ENCODE measurements around the gene DCHS2.
"Not testable (repeated sequence)": the region's sequence is repeated elsewhere in the genome, so short reads cannot be mapped to it uniquely, and the experiment has no call there.

Gene DCHS2

DNA sequence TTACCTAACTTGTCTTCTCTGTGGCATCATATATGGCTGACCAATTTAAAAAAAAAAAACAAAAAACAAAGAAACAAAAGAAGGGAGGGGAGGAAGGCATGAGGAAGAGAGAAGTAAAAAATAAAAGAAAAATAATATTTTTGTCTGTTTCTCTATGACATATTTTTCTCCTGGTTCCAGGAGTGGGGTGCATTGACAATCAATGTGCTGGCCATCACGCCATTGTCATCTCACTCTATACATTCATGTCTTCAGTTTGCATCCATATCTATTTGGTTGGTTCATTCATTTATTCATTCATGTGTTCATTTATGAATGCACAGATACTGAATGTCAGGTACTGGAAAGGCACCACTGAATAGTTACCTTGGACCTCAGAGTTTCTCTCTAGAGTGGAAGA lies 183.4 kb downstream of the DCHS2 start:
- DNase-seq, result no peak

DNA sequence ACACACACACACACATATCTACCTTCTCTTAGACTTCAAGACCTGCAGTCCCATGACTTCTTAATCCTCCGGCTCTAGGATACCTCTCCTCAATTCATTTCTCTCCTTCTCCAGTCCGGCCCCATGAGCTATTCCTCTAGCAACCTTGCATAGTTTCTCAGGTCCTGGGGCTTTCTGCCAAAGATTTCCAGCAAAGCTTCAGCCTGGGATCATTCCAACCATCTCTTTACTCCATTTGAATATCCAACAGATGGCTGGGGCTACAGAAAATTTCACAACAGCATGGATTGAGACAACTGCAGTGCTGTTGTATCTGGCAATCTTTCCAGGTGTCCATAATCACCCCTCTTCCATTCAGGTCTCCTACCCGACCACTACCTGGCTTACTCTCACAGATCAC lies 184.1 kb downstream of the DCHS2 start:
- no peak for DNase-seq

DNA sequence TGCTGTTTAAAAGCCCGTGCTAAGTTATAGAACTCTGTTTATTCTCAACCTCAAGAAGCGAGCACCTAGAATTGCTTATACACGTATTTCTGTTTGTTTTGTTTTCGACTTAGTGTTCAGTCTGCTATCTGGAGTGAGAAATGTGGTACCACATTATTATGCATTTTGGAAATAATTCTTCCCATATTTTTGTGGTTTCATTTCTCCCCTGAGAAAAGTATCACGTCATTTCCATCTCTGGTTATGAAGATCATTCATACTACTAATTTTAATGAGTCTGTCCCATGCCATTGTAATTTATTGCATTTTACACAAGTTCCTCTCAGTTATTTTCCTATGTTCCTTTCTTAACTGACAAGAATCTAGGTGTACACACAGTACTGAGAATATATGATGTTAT lies 186.0 kb downstream of the DCHS2 start:
- DNase-seq, result no peak

DNA sequence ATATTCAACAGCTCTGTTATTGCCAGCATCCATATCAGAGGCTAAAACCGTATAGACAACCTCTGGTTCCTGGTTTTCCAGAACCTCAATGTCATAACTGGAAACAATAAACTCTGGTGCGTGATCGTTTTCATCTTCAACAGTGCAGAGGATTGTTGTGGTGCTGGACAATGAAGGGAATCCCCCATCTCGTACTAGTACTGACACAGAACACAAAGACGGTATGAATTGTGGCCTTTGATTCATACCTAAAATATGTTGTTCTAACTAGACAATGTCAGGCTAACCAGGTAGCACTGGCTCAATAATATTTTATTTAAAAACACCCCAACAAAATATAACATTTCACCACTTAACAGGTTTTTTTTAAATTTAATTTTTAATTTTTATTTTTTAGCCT lies 186.9 kb downstream of the DCHS2 start:
- no peak for DNase-seq

DNA sequence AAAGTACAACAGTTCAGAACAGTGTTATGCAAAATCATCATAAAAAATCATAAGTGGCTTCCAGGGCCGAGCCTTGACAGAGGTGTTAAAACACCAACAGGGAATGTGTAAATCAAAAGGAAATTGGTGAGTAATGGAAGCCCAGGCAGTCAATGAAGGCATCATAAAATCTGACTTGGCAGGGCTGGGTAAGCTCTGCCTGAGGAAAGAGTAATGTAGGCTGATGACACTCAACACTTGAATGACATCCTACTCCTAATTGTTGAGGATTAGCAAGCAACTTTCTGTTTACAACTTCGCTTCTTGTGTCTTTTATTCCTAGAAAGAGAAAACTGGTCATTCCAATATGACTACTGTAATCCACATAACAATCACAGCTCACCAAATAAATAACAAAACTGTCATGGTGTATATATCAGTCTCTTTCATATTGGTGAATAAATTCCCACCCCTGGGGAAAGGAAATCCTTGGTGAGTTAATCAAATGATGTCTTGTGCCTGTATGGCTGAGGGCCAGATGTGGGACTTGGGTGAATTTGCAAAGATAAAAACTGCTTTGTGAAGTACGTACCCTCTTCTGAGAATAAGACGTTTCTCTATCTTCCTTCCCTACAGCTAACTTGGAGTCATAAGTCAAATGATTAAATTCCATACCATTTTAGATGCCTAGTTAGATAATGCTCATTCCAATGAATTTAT lies 196.8 kb downstream of the DCHS2 start:
- no peak for DNase-seq

DNA sequence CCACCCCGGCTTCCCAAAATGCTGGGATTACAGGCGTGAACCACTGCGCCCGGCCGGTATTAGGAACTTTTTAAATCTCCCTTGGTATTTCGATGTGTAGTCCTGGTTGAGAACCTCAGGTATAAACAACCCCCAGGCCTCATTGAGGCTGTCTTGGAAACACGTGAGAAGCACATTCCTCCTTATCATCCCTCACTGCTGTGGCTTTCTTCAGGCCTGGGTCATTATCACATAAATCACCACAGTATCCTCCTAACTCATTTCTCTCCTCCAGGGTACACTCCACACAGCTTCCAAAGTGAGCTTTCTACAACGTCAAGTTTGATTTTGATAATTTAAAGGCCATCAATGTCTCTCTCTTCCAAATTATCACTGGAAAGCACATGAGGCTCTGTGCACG lies 198.2 kb downstream of the DCHS2 start:
- no peak for DNase-seq

DNA sequence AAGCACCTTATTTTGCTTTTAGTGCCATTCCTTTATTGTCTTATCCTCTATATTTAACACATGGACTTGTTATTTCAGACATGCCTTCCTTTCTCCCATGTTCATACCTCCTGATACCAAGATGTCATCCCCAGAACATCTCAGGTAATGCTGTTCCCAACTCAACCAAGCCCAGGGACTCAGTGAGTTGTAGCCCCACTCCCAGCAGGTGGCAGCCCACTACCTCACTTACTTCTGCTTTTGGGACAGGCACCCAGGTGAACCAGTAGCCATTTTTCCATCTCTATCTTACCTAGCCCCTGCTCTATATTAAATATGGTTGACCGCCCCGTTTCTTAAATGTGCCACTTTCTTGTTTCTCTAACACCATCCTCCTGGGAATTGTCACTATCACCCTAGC lies 199.0 kb downstream of the DCHS2 start:
- DNase-seq, result no peak

DNA sequence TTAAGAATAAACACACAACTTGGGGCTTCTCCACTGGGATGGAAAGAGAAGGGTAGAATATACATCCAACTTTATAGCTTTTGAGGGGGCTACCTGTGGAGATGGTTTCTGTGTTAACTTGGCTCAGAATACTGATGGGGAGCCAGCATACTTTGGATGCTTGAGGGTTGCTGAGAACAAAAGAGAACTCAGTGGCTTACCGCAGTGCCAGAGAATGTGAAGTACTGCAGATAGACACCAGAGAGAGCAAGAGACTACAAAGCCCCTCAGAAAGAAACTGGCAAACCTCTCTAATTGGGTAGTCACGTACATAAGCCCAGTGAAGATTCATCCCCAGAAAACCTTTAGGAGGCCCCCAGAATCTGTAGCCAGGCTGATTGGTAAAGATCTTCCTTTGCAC lies 214.4 kb downstream of the DCHS2 start:
- DNase-seq, result no peak

DNA sequence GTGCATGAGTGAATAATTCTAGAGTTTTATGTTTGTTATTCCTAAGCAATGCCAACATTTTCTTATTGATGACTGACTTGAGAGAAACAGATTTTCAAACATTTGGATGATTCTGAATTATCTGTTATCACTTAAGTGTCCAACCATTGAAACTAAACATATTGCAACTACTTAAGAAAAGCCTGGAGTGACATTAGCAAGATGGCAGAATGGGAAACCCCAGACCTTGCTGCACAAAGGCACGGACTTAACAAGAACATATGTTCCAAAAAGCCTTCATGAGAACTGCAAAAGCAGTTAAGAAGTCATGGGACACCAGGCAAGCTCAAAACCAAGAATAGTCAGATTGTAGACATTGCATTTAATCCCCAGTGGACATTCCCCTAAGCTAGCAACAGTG lies 215.1 kb downstream of the DCHS2 start:
- no peak for DNase-seq

DNA sequence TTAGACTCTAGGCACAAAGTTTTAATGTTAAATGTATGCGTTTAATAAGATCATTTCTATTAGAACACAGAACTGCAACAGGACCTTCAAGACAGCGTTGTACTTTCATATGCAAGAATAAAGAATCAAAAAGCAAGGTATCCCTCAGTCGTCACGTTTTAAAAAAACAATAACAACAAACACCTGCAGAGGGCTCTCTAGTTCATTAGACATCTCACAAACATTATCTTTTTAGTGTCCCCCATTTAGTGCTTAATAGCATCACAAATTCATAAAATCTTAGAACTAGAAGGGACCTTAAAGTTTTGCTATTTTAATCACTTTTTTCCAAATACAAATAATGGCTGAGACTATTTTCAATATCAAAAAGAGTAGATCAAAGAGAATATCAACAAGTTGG lies 236.6 kb downstream of the DCHS2 start:
- no peak for DNase-seq

DNA sequence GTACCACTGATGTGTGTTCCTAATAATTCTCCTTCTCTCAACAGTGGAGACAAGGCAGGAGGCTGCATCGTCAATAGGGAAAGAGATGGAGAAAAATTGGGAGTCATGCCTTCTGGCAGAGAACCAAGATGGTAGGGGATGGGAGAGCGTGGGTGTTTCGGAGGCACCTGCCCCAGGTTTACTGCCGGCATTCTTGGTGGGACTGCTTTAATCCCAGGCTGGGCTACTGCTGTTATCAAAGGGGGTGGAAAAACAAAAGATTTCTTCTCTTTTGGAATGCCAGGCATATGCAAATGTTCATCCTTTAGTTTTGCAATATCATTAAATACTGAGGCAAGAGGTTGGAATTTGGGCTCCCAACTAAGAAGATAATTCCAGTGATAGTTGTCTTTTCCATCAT lies 257.0 kb downstream of the DCHS2 start:
- no peak for DNase-seq

DNA sequence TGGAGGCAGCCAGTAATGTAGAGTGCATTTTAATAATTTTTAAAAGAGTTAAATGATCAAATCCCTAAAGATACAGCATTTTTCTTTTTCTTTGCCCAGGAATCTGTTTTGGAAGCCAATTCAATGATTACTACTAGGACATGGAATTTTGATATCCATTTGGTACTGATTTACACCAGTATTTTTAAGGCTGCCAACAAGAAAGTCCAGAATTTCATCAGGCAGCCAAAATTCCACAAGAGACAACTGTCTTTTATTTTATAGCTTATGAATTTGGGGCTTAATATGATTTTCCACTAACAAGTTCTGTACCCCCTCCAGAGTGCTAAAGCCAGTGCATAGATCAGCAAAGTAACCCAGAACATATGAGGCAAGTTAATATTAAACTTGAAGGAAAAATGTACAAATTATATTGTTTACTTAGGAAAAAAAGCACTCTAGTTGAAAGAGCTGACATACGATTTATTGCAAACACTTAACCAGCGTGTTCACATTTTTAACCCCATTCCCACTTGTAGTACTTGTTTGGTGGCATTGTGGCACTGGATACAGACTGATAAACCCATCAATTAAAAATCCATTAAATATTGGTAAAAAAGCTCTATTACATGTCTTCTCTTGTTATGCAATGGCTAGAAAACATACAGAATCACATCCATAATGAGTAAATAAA lies 259.7 kb downstream of the DCHS2 start:
- DNase-seq, result no peak

DNA sequence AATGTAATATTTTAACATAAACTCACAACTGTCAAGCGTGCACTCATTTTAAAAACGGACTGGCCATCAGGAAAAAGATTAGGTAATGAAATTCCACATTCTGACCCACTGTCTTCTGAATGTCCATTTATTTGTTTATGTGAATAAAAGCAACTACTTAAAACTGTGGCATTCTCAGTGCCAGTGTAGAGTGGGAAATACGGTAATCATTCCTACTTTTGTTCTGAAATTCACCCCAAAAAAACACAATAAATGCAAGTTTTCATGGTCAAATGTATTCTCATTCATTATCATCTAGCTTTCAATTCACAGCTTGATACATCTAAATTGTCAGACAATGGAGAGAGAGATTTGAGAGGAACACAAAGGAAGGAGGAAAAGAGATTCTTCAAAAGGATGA lies 260.9 kb downstream of the DCHS2 start:
- DNase-seq, result no peak

DNA sequence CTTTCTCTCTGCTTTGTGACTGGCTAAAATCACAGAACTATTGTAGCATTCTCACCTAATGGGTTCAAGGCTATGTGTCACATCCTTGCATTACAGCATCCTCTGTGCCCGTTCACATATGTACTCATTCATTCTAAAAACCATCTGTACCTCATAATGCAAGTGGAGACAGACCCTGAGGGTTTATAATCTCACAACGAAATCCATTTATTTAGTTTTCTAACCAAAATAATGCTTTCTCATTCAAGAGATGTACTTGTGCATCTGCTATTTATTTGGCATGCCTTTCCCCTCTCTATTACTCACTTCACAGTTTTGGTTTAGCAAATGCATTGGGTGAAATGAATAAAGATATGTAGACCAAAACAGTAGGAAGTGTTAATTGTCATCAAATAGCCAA lies 261.5 kb downstream of the DCHS2 start:
- DNase-seq, result no peak

DNA sequence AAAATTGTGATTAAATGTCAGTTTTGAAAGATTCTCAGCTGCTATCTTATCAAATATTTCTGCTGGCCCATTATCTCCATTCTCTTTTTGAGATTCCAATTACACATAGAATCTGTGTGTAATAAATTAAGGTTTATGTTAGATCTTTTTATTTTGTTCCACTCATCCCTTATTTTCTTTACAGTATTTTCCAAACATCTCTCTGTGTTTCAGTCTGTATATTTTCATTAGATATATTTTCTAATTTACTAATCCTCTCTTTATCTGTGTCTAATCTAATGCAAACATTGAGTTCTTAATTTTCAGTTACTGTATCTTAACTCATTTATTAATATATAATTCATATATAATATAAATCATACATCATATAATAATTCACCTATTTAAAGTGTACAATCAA lies 268.7 kb downstream of the DCHS2 start:
- DNase-seq, result no peak

DNA sequence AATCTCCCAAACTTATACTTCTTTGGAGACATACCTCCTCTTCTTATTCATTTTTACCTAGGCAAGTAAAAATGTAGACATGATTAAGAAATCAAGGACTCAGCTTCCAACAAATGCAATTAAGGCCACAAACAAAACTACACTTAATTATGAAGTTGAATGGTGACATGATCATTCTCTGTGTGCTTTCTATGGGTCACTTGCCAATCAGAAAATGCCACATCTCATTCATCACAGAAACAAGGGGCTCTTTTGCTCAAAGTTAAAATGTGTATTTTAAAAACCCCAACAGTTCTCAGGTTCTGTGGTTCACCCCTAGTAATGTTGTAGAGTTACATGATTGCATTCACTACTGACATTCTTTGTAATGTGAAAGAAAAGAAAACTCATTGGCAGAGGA lies 273.5 kb downstream of the DCHS2 start:
- DNase-seq, result no peak

DNA sequence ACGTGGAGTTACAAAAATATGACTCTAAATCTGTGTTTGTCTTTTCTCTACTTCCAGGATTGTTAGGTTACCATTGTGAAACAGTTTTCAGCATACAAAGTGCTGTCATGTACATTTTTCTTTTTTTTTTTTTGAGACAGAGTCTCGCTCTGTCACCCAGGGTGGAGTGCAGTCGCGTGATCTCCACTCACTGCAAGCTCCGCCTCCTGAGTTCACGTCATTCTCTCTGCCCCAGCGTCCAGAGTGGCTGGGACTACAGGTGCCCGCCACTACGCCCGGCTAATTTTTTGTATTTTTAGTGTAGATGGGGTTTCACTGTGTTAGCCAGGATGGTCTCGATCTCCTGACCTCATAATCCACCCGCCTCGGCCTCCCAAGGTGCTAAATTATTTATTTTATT lies 274.2 kb downstream of the DCHS2 start:
- not testable (repeated sequence) for DNase-seq

DNA sequence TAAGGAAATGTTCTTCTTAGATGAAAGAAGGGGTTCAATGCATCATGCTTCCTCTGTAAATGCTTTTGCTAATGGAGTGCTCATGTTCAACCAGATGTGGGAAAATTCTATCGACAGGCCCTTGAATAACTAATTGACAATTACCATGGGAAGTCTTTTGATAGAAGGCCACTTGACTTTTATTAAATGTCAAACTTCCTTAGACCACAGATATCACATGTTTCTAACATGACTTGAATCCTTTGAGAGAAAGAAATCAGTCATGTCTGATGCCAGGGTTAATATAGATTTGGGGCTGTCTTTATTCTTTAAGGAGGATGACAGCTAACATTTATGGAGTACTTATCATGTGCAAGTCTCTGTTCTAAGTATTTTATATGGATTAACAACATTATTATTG lies 280.1 kb downstream of the DCHS2 start:
- DNase-seq, result no peak

DNA sequence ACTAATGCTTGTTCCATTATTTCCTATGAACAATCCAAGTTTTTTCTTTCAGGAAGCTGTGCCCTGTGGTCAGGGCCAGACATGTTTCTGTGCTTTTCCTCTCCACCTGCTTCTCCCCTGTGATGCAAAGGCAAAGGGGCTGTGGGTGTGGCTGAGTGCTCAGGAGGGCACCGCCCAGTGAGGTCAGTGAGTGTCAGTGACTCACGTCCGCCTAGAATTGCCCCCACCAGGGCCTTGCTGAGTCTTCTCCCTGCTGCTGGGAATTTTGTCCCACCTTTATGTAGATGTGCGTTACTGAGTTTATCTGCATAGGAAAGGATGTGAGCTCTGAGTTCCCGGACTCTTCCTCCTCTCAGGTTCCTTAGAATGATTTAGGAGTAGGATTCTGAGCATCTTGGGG lies 283.2 kb downstream of the DCHS2 start:
- no peak for DNase-seq

DNA sequence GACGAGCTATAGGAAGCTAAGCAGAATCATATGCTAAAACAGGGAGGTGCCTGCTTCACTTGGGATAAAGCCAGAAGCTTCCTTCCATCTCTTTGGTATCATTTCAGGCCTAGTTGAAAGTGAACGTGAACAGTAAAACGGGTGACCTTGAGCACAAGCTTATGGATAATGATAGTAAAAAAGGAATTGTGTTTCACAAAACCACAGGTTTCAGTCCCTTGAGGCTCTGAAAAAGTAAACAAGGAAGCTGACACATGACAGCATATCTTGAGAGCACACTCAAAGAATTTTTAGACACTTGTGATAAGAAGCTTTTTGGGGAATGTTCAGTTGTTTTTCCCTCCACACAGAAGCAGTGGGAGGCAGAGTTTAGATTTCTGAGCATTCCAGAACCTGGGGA lies 286.1 kb downstream of the DCHS2 start:
- no peak for DNase-seq

DNA sequence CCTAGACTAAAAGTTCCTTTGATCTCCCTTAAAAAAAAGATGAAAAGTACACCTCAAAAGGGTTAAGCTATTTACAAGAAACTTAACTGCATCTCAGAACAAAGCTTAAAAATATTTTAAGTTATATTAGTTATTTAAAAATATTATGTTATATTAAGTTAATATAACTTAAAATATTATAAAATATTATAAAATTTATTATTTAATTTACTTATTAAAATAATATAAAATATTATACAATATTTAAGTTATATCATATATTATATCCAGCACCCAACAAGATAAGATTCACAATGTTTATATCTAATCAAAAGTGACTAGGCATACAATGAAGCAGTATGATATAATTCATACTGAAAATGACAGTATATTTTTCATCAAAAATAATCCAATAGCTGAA lies 296.9 kb downstream of the DCHS2 start:
- no peak for DNase-seq

DNA sequence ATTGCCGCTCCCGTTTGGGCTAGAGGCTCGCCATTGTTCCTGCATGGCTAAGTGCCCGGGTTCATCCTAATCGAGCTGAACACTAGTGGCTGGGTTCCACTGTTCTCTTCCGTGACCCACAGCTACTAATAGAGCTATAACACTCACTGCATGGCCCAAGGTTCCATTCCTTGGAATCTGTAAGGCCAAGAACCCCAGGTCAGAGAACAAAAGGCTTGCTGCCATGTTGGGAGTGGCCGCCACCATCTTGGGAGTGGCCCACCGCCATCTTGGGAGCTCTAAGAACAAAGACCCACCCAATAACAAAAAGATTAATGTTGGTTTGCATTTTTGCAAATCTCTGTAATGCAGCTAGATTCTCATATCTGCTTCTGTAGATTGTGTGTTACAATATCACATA lies 299.0 kb downstream of the DCHS2 start:
- DNase-seq, result no peak

DNA sequence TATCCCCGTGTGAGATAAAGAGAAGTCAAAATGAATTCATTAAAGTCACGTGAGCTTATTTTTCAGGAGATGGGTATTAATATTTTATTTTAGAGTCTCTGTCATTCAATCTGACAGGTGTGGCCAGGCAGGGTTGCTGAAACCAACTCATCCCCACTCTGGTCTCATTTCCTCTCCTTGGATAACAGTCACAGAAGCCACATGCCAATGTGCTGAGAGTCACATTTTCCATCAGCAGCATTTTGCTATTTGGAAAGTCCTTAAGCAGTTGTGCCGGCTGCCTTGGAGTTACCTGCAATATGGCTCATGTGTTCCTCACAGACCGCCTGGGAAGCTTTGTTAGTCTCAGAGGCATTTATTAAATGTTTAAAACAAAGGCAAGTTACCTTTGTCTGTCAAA lies 302.3 kb downstream of the DCHS2 start:
- DNase-seq, result no peak

DNA sequence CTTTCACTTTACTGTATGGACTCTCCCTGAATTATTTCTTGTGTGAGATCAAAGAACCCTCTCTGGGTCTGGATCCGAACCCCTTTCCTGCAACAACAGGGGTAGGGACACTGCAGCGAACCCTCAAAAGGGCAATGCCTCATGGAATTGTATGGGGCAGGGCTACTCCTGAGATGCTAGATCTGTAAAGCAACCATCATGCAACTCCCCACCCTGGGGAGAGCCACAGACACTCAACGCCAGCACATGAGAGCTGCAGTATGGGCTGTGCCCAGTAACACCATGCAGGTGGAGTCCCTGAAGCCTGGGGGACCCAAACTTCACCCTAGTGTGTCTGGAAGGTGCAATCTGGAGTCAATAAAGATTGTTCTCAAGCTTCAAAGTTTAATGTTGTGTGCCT lies 304.7 kb downstream of the DCHS2 start:
- DNase-seq, result no peak

DNA sequence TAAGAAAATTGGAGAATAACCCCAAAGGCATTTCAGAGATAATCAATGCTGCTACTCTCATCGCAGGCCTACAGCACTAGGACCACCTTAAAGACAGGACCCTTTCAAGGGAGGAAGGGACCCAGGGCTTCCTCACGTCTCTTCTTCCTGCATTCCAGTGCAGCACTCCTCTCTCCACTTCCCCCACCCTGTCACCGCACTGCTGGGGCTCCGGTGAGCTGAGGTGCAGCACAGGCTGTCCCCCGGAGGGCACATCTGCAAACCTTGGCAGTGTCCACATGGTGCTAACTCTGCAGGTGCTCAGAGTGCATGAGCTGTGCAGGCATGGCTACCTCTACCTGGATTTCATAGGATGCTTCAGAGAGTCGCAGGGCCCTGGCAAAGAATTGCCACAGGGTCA lies 305.6 kb downstream of the DCHS2 start:
- no peak for DNase-seq

All from kidney glomerular epithelial cell (primary cell).